IPS DF 19.7 (cell line): ENCODE results near the gene MGAT5.
"Not testable (repeated sequence)": the region's sequence is repeated elsewhere in the genome, so short reads cannot be mapped to it uniquely, and the experiment has no call there.

Experiments used
- DNase-seq: peaks from one replicate; pipeline ENCODE4 v3.0.0-alpha.2; 2013; ENCODE audit warnings: low read depth, low spot score

Gene MGAT5

DNA sequence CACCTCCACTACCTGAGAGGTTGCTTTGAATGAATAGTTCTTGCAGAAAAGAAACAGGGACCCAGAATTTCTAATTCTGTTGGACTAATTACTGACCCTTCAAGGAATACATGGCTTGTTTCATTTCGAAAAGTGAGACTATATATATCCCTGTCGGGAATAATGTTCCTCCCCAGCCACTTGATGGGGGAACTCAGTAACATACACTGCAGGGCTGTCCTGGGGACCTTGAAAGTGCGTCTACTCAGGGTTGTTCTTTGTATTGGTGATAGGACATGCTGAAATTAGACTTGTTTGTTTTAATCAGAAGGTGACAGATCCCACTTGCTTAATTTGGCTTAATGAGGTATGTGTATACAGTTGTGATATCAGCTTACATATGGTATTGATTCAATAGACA, 25.5 kb downstream of the MGAT5 start:
- DNase-seq: no peak

DNA sequence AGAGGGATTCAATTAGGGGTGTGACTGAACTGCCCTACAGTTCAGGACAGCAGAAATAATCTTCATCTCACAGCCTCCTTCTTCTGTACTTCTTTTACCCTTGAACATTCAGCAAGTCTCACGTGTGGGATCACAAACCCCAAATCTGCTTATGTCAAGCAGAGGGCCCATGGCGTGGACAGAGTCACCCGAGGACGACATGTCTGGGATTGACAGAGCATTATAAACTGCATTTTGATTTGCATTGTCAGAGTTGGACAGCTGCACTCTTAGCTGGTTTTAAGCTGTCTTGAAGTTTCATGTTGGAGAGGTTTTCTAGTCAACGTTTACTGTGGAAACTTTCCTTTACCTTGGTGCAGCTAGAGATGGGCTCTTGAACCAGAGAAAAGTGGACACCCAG, 26.4 kb downstream of the MGAT5 start:
- no peak for DNase-seq

DNA sequence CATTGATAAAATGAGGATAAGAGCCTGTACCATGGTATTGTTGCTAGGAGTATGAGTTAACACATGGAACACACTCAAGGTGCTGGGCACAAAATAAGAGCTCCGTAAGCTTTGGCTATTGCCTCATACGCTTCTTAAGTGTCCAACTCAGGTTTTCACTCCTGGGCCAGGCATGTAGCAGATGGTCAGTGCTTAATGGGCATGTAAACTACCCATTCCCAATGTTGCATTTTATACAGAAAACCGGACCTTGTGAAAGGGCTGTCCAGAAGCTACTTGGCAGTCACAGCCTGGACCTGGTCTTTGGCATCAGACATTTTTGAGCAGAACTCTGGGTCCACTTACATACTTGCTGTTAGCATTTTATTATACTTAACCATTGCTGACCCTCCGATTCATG, 26.9 kb downstream of the MGAT5 start:
- no peak for DNase-seq

DNA sequence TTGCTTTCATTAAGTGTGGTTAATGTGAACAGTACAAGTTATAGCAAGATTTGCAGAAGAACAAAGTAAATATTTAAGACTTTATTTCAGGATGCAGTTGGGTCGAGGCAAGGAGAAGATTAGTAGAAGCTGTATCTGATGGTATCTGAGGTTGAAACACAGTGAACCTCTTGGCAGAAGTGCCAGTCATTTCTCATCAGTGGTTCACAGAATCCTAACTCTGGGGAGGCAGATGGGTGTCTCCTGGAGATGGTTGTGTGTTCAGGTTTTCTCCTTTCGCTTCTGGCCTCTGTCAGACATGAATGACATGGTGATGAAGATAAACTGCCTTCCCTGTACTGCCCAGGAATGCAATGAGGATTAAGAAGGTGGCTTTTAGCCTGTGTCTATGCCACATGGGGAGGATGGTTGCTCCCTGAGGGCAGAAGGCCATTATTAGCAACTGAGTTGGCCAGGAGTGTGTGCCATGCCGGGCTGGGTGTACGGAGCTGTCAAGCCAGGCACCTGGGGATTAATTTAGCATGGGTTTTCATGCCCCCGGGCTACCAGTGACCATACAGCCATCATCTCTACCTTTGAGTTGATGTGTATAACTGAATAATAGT, 28.0 kb downstream of the MGAT5 start:
- DNase-seq: no peak

- no peak for DNase-seq
Measured at GRCh38 chr2:134282629-134283400, 28.9 kb downstream of the MGAT5 start.

GRCh38 chr2:134283661-134284060, 29.8 kb downstream of the MGAT5 start:
- DNase-seq: no peak

- no peak for DNase-seq
Measured at GRCh38 chr2:134284119-134284670, 30.3 kb downstream of the MGAT5 start.

- DNase-seq: no peak
Measured at GRCh38 chr2:134287323-134287722, 33.5 kb downstream of the MGAT5 start.

DNA sequence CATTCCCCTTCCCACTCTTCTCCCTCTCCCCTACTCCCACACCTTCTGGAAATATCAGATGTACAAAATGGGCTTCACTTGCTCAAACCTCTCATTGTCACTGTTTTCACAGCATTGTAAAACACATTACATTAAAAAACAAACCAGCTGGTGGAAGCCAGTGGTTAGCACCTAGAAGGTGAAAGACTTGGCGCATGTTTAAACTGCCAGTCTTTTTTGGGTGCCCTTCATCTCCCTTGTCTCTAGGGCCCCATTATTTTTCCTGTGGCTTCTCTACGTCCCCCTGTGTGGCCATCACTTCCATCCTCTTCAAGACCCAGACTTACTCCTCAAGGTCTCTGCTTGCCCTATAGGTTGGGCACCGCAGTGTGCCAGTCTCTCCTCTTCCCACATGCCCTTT, 34.9 kb downstream of the MGAT5 start:
- DNase-seq: no peak

- no peak for DNase-seq
Measured at GRCh38 chr2:134289225-134289624, 35.4 kb downstream of the MGAT5 start.

GRCh38 chr2:134290358-134290757, 36.5 kb downstream of the MGAT5 start:
- DNase-seq: no peak

DNA sequence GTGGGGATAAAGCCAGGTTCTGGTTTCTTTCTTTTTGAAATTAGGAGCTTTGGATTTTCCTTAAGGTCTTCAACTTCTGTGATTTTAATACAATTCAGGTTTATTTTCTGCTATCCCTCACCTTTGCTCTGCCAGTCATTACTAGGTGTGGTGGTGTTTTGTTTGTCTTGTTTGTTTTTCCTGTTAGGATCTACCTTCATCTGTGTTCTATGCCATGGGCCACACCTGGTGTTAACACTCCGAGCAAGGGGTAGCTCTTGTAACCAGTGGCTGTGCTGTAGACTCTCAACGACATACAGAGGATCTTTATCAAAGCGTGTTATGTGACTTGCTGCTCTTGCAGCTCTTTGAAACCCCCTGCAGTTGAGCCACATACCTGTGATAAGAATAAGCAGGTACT, 38.6 kb downstream of the MGAT5 start:
- DNase-seq: no peak

DNA sequence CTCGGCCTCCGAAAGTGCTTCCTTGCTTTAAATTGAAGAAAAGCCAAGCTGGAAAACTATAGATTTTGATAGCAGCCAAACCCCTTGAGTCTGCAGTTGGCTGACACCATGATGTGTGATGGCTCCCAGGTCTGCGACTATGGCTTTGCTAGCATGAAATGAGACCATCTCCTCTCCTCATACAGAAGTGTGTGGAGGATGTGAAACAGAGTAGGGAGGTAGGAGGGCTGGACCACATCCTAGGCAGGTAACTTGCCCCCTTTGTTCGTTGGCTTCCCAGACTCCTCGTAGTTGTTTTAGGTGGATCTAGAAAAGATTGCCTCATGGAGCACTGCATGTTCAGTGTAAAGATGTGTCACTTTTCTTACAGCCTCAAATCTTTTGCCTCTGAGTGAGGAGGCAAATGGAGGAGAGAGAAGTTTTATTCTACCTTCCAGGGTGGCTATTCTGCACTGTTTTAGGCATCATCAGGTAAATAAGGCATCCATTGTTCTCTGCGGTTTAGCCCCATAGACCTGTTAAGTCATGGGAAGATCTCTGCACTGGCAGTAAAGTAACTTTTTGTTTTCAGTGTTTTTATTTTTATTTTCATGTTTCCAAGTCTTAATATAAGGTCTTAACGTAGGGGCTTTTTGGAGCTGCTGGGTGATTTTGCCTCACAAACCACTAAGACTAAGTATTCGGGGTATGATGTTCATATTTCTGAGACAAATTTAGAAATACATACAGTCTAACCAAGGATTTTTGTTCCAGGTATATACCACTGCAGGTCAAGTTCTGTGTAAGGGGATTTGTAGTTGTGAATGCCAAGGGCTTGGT, 40.1 kb downstream of the MGAT5 start:
- no peak for DNase-seq

- not testable (repeated sequence) for DNase-seq
Measured at GRCh38 chr2:134294598-134294997, 40.7 kb downstream of the MGAT5 start.

DNA sequence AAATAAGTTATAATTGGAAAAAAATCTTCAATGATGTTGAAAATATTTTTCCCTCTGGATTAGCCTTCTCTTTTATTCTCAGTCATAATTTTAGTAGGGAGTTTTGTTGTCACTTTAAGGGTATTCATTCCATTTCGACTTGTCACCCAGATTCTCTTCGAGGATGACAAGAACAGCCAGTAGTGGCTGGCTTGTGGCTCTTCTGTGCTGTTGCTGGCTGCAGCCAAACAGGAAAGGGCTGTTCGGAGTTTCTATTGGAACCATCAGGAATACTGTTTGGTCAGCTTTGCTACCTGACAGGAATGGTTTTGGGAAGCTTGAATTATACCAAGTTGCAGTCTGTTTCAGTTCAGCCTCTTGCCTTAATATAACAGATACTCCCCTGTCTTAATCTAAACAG, 41.6 kb downstream of the MGAT5 start:
- no peak for DNase-seq

DNA sequence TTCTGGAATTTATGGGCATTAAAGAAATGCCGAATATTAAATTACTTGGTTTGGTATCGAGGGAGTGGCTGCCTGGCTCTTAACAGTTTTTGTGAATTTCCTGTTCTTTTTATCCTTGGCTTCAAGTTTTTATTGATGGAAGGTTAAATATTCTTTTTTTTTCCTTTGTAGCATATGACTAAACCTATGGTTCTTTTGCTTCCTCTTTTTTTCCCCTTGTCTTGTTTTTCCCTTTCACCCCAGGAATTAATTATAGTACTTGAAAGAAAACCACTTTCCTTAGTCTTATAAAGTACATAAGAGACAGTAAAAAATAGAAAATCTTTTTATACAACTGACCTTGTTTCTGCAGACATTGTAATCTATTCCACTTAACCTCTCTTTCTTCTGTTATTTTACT, 42.4 kb downstream of the MGAT5 start:
- DNase-seq: no peak

DNA sequence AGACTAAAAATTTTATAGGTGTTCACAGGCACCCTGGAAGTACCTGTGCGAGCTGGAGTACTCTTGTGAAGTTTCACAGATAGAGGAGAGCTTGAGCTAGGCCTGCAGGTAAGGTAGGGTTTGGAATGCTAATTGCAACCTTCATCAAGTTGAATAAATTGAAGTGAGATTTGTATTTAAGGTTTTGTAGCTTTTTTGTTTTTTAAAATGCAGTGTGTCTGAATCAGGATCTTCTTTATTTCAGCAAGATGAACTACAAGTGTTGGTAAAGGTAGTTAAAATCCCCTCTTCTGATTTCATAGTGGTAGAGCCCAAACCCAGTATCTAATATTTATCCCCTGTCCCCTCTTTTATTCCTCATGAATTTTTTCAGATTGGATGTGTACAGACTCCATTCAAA, 45.5 kb downstream of the MGAT5 start:
- no peak for DNase-seq

DNA sequence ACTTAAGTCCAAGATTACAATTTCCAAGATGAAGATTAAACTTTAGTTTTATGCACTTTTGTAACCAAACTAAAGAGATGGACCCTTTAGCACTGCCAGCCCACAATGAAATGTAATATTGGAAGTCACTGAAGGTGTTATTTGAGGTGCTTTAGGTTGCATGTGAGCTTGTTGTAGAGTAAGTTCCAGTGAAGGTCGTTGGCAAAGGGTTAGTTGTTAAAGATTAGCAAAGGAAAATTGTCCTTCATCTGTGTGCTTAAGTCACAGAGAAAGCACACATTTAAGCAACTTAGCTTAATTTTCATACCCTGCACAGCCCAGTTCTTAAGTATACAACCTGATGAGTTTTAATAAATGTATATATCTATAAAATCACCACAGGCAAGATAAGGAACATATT, 46.7 kb downstream of the MGAT5 start:
- DNase-seq: no peak

- DNase-seq: no peak
Measured at GRCh38 chr2:134301099-134301927, 47.4 kb downstream of the MGAT5 start.

DNA sequence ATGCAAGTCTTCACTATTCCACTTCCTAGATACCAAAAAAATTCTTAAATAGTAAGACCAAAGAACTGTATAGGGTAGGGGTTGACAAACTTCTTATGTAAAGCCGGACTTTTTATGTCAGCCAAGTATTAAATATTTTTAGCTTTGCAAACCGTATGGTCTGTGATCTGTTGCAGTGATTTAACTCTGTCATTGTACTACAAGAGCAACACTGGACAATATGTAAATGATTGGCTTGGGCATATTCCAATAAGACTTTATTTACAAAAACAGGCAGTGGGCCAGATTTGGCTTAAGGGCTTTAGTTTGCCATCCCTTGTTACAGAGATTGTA, 48.0 kb downstream of the MGAT5 start:
- DNase-seq: no peak

- DNase-seq: no peak
Measured at GRCh38 chr2:134304394-134305108, 50.7 kb downstream of the MGAT5 start.
